Tibial artery (tissue), 4 donors: ENCODE data around the gene ADCY4.

Experiments used
- DNase-seq, 2 donors: peaks; one replicate each; pipeline ENCODE4 v3.0.0-alpha.2; 2019
- H3K27ac ChIP-seq, 2 donors: fragments of 200-600 bp; sonication (generic) in 1 of 2; 1 replicate in 1 of 2; 2 replicates in 1 of 2; pipeline ENCODE4 v1.5.1; 2018 to 2019; ENCODE audit warnings: mild to moderate bottlenecking in 1 of 2
- H3K27me3 ChIP-seq, 2 donors: fragments of 200-600 bp; sonication (generic) in 1 of 2; one replicate each; pipeline versions ENCODE4 v1.5.1 to v1.6.0; 2016 to 2019
- H3K36me3 ChIP-seq, 3 donors: fragments of 200-600 bp; sonication (generic) in 2 of 3; one replicate each; pipeline ENCODE4 v1.5.1; 2016 to 2019; ENCODE audit warnings: mild to moderate bottlenecking in 2 of 3
- H3K4me1 ChIP-seq, 4 donors: fragments of 200-600 bp; sonication (generic) in 2 of 4; 1 replicate in 3 of 4; 2 replicates in 1 of 4; pipeline ENCODE4 v1.5.1; 2016 to 2019
- H3K4me3 ChIP-seq, 2 donors: fragments of 200-600 bp; sonication (generic) in 1 of 2; 1 replicate in 1 of 2; 2 replicates in 1 of 2; pipeline ENCODE4 v1.5.1; 2018 to 2019; ENCODE audit warnings: mild to moderate bottlenecking in 2 of 2
- H3K9me3 ChIP-seq, 3 donors: fragments of 200-600 bp; sonication (generic) in 1 of 3; one replicate each; pipeline ENCODE4 v1.5.1; 2016 to 2019
- CTCF ChIP-seq, 2 experiments: fragments of 200-600 bp in 1 of 2; fragments of 450-650 bp in 1 of 2; IDR thresholded peaks; one replicate each; pipeline ENCODE4 v1.5.1; 2017 to 2019; ENCODE audit warnings: antibody characterized with exemption in 2 of 2, mild to moderate bottlenecking in 1 of 2, moderate library complexity in 1 of 2
- intact Hi-C: fragments of 100-400 bp; cut with DNase I; formaldehyde crosslinking; loops from one replicate; pipeline ENCODE4 v1.15.0; 2023; ENCODE audit warnings: low total_unique reads

ADCY4 gene

DNA sequence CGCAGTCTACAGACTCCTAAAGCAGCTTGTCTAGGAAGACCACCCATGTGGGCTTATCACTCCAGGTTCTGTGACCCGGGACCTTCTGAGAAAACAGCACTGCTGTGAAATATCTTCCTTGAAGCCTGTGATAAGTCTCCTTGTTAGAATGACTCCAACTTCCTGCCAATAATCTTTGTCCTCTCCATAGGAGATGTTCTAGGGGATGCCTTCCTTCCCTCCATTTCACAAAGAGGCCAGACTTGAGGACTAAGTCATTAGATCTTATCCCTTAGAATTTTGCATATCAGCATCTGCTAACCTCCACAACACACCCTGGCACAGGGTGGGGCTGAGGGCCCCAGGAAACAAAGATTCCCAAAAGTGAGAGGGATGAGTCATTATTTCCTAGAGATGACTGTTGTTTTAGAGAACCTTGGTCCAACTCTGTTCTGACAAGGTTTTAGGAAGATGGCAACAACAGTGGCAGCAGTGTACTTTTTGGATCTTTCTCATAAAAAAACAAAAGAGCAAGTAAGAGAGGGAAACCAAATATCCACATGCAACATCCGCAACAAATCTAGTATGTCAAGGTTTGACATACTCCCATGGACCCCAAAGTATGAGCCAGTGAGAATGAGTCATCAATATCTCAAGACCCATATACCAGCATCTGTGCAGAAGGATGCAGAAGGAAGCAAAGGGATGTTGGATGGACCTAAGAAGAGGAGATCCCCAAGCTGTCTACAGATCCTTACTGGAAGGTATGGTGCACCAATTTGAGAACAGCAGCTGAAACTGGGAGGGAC lies 17.5 kb downstream of the ADCY4 start:
- Histone ChIP-seq H3K4me1 (peaks cover 0 to 9% (median 6%) of the 10 kb centered on the region in 4 donors), H3K27ac (no peak overlapping the region)

DNA sequence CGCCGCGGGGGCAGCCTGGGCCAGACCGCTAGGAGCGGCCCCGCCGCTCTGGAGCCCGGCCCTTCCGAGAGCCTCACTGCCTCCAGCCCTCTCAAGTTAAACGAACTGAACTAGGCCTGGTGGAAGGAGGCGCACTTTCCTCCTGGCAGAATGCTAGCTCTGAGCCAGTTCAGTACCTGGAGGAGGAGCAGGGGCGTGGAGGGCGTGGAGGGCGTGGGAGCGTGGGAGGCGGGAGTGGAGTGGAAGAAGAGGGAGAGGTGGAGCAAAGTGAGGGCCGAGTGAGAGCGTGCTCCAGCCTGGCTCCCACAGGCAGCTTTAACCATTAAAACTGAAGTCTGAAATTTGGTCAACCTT lies 18.3 kb downstream of the ADCY4 start:
- no peak overlapping the region for H3K27ac ChIP-seq
- no peak for DNase-seq
- H3K4me3 ChIP-seq, result no peak overlapping the region
- H3K27me3 ChIP-seq, result peaks cover 0 to 51% of the 10 kb centered on the region in 2 donors
- TF ChIP-seq CTCF (IDR thresholded peaks at IDR 0.05), result no peak
- intact Hi-C loops, result no loop called here
- peaks cover 0 to 13% (median 8%) of the 10 kb centered on the region in 4 donors for H3K4me1 ChIP-seq
- no peaks in the 10 kb centered on the region for H3K36me3 ChIP-seq
- no peaks in the 10 kb centered on the region for H3K9me3 ChIP-seq

More for the DNA sequence above, 17.5 kb downstream of the ADCY4 start:
- Histone ChIP-seq H3K9me3 (no peaks in the 10 kb centered on the region), H3K27me3 (peaks cover 0 to 51% of the 10 kb centered on the region in 2 donors), H3K36me3 (no peaks in the 10 kb centered on the region), H3K4me3 (no peak overlapping the region)
- DNase-seq, result no peak
- intact Hi-C loops, result no loop called here
- no peak for TF ChIP-seq CTCF (IDR thresholded peaks at IDR 0.05)

DNA sequence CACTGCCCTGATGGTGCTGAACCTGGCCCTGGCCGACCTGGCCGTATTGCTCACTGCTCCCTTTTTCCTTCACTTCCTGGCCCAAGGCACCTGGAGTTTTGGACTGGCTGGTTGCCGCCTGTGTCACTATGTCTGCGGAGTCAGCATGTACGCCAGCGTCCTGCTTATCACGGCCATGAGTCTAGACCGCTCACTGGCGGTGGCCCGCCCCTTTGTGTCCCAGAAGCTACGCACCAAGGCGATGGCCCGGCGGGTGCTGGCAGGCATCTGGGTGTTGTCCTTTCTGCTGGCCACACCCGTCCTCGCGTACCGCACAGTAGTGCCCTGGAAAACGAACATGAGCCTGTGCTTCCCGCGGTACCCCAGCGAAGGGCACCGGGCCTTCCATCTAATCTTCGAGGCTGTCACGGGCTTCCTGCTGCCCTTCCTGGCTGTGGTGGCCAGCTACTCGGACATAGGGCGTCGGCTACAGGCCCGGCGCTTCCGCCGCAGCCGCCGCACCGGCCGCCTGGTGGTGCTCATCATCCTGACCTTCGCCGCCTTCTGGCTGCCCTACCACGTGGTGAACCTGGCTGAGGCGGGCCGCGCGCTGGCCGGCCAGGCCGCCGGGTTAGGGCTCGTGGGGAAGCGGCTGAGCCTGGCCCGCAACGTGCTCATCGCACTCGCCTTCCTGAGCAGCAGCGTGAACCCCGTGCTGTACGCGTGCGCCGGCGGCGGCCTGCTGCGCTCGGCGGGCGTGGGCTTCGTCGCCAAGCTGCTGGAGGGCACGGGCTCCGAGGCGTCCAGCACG lies 18.9 kb downstream of the ADCY4 start:
- no peak for TF ChIP-seq CTCF (IDR thresholded peaks at IDR 0.05)
- Histone ChIP-seq H3K36me3 (no peaks in the 10 kb centered on the region), H3K27me3 (peaks cover 0 to 51% of the 10 kb centered on the region in 2 donors), H3K4me3 (no peak overlapping the region), H3K4me1 (peaks cover 0 to 19% (median 11%) of the 10 kb centered on the region in 4 donors), H3K27ac (no peak overlapping the region), H3K9me3 (no peaks in the 10 kb centered on the region)
- intact Hi-C loops, result no loop called here
- DNase-seq, result no peak

GRCh38 chr14:24315243-24315806 lies 19.5 kb downstream of the ADCY4 start:
- no peak for DNase-seq
- intact Hi-C loops, result no loop called here
- no peak for TF ChIP-seq CTCF (IDR thresholded peaks at IDR 0.05)
- peaks cover 0 to 24% (median 15%) of the 10 kb centered on the region in 4 donors for H3K4me1 ChIP-seq
- peaks cover 0 to 49% of the 10 kb centered on the region in 2 donors for H3K27me3 ChIP-seq
- H3K4me3 ChIP-seq, result no peak overlapping the region
- no peaks in the 10 kb centered on the region for H3K9me3 ChIP-seq
- H3K36me3 ChIP-seq, result no peaks in the 10 kb centered on the region
- no peak overlapping the region for H3K27ac ChIP-seq

DNA sequence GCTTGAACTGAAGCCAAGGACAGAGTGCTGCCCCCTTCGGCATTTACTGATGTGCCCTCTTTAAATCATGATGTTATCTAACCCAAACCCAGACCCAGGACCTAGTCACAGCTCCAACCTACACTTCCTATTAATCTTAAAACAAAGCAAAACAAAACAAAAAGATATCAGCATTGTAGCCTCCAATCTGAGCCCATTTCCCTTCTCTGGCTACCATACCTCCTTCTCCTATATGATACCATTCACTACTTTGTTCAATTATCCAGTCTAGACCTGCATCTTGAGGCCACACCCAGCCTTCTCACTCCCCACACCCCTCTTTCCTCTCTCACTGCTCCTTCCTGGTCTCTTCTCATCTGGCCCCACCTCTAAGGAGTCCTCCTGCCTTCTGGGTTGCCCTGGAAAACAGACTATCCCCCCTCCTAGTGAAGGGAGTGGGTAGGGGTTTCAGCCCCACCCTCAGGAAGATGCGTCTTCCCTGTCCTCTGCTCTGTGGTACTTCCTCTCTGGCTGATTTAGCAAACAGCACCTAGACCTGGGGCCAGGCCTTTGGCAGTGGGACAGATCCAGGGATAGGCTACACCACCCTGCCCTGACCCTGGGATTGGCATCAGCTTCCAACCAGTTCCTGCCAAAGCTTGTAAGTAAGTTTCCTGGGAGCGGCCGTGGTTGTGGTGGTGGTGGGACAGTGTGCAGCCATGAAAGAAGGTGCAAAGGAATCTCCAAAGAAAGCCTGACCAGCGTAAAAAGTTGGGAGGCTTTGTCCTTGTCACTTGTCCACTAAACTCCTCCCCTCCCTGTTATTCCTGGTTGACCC lies 20.3 kb downstream of the ADCY4 start:
- Histone ChIP-seq H3K27me3 (peaks cover 0 to 43% of the 10 kb centered on the region in 2 donors), H3K9me3 (no peaks in the 10 kb centered on the region), H3K4me1 (peaks cover 0 to 31% (median 22%) of the 10 kb centered on the region in 4 donors), H3K27ac (no peak overlapping the region), H3K4me3 (no peak overlapping the region), H3K36me3 (no peaks in the 10 kb centered on the region)
- DNase-seq, result no peak
- intact Hi-C loops, result no loop called here
- TF ChIP-seq CTCF (IDR thresholded peaks at IDR 0.05), result no peak
